T-cell (primary cell): Measurements from ENCODE around the gene MYO5A. TPM values are rescaled to one million over a fixed set of nuclear protein-coding genes. Genes with fewer than 3 reads are reported as not detected.
A peak's percentile ranks its signal among the peaks of the same experiment; 100 is the strongest.
"Not testable (repeated sequence)": the region's sequence is repeated elsewhere in the genome, so short reads cannot be mapped to it uniquely, and the experiment has no call there.

Experiments used
- ATAC-seq, 4 experiments: fragments of 200-7000 bp in 3 of 4; fragments of 150-1000 bp in 1 of 4; cut with Tn5 transposase; replicated peaks in 1 of 4; 1 replicate in 3 of 4; 2 replicates in 1 of 4; pipeline ENCODE4 v1.10.0; 2021; ENCODE audit warnings: moderate library complexity in 3 of 4, mild to moderate bottlenecking in 2 of 4, moderate number of reproducible peaks in 1 of 4
- CTCF ChIA-PET, 2 donors: fragments of 300-600 bp; sonication (Branson Sonifier 250); formaldehyde crosslinking; loops; one replicate each; lab custom pipeline; 2022; ENCODE audit warnings: antibody characterized with exemption in 2 of 2; lab: Charles Lee
- POLR2A ChIA-PET, 2 donors: fragments of 300-600 bp; sonication (Branson Sonifier 250); formaldehyde crosslinking; loops; one replicate each; lab custom pipeline; 2022; ENCODE audit warnings: antibody characterized with exemption in 2 of 2; lab: Charles Lee
- DNase-seq, 35 experiments: peaks; one replicate each; pipeline versions ENCODE4 v3.0.0 to v3.0.0-alpha.2; 2013 to 2023
- H3K27ac ChIP-seq: one replicate; pipeline ENCODE4 v1.5.1; 2013; ENCODE audit warnings: low read length
- H3K27me3 ChIP-seq, 2 experiments: replicated peaks in 1 of 2; 1 replicate in 1 of 2; 2 replicates in 1 of 2; pipeline versions ENCODE4 v1.6.1 to v1.7.0; 2013; ENCODE audit warnings: low read length in 1 of 2, mixed read lengths in 1 of 2; ENCODE audit not compliant: control insufficient read depth in 2 of 2, insufficient read depth in 2 of 2; ENCODE audit errors: extremely low read depth in 1 of 2
- H3K36me3 ChIP-seq, 2 donors: 1 replicate in 1 of 2; 2 replicates in 1 of 2; pipeline versions ENCODE4 v1.6.1 to v1.7.0; 2013; ENCODE audit warnings: low read length in 1 of 2; ENCODE audit not compliant: control insufficient read depth in 2 of 2, insufficient read depth in 1 of 2; ENCODE audit errors: extremely low read depth in 1 of 2
- H3K4me1 ChIP-seq, 2 experiments: 1 replicate in 1 of 2; 2 replicates in 1 of 2; pipeline versions ENCODE4 v1.6.1 to v1.7.0; 2013; ENCODE audit warnings: low read length in 2 of 2, mixed read lengths in 1 of 2; ENCODE audit not compliant: insufficient read depth in 2 of 2, control insufficient read depth in 1 of 2; ENCODE audit errors: extremely low read depth in 1 of 2
- H3K4me3 ChIP-seq, 2 donors: 1 replicate in 1 of 2; 2 replicates in 1 of 2; pipeline versions ENCODE4 v1.5.1 to v1.7.0; 2013; ENCODE audit warnings: mild to moderate bottlenecking in 2 of 2, low read length in 1 of 2, moderate library complexity in 1 of 2; ENCODE audit not compliant: control insufficient read depth in 1 of 2; ENCODE audit errors: extremely low read depth in 1 of 2
- H3K9me3 ChIP-seq: 2 replicates; pipeline ENCODE4 v1.7.0; 2013
- H3K27ac Mint-ChIP-seq, 2 donors: one replicate each; pipeline ENCODE4 v1.8.0; 2020 to 2021; ENCODE audit warnings: mild to moderate bottlenecking in 2 of 2, mixed read lengths in 2 of 2
- H3K27me3 Mint-ChIP-seq, 2 donors: one replicate each; pipeline ENCODE4 v1.8.0; 2021 to 2022; ENCODE audit warnings: mixed read lengths in 2 of 2
- H3K36me3 Mint-ChIP-seq: one replicate; pipeline ENCODE4 v1.8.0; 2021; ENCODE audit warnings: mixed read lengths
- H3K4me1 Mint-ChIP-seq, 3 donors: one replicate each; pipeline ENCODE4 v1.8.0; 2020 to 2022; ENCODE audit warnings: mixed read lengths in 3 of 3, mild to moderate bottlenecking in 1 of 3
- H3K4me3 Mint-ChIP-seq, 3 donors: one replicate each; pipeline ENCODE4 v1.8.0; 2020 to 2022; ENCODE audit warnings: mild to moderate bottlenecking in 3 of 3, mixed read lengths in 3 of 3, moderate library complexity in 3 of 3
- H3K9me3 Mint-ChIP-seq, 3 donors: one replicate each; pipeline ENCODE4 v1.8.0; 2020 to 2022; ENCODE audit warnings: mixed read lengths in 3 of 3
- WGBS: methylation state at CpG from one replicate; pipeline ENCODE4 v1.1.5; 2013; ENCODE audit warnings: missing lambda C conversion rate; ENCODE audit not compliant: insufficient coverage; 5-methylcytosine and 5-hydroxymethylcytosine counted together
- total RNA-seq, 35 experiments: library from RNA in 6 of 35; stranded (reverse) in 6 of 35; fragments of 120-200 nt in 1 of 35; gene quantifications; one replicate each; pipeline versions ENCODE4 v1.2.1 to v1.2.4 and lab custom pipeline; 2013 to 2026

The MYO5A gene
- total RNA-seq: 10 to 100 TPM; 25.2 to 46.6 (median 29.5) TPM
- total RNA-seq (2013): 43.4 TPM
- 63.0 to 144 (median 111) reads per million in 29 experiments for total RNA-seq (lab: John Stamatoyannopoulos, UW)

DNA sequence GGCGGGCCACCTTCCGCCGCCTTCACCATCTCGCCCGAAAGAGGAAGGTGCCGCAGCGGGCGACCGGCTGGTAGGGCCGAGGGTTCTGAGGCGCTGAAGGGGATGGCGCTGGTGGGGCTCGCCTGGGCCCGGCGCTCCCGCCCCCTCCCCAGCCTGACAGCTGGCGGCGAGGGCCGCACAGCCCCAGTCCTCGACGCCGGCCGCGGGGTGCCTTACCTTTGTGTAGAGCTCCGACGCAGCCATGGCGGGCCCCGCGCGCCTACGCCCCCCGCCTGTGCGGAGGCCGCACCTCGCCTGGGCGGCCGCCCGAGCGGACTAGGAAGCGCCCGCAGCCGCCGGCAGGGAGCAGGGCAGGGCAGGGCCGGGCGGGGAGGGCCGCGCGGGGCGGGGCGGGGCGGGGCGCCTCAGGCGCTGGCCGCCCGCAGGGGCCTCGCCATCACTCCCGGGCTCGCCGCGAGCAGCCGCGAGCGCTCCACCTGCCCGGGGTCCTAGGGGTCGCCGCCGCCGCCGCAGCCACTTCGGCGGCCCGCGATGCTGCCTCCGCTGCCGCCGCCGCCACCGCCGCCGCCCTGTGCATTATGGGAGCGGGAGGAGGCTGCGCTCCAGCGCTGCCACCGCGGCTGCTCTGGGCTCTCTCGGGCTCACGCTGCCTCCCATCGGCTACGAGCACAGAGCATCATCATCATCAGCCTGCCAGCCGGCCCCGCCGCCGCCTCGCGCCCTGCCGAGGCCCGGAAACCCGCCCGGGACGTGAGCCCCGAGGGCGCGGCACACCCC is at the start of gene MYO5A:
Gene MYO5A, minus strand, starts transcription at position 317 of the 777 bp plus-strand sequence. Its CDS starts 74 bp downstream, at position 243.
- peaks cover 0 to 5% of the 10 kb centered on the region in 2 experiments for H3K27me3 ChIP-seq
- Mint-ChIP-seq H3K4me1 (peaks cover 31 to 35% (median 34%) of the 10 kb centered on the region in 3 donors), H3K9me3 (no peaks in the 10 kb centered on the region), H3K4me3 (peak within 1 kb of the TSS; percentile 93 to 95 (median 93)), H3K27ac (peak within 1 kb of the TSS; percentile 90 to 93), H3K27me3 (no peaks in the 10 kb centered on the region), H3K36me3 (no peaks in the 10 kb centered on the region)
- peak; percentile 87 to 90 (median 89) for ATAC-seq
- H3K9me3 ChIP-seq: no peaks in the 10 kb centered on the region
- H3K4me1 ChIP-seq: peaks cover 5 to 20% of the 10 kb centered on the region in 2 experiments
- CTCF ChIA-PET: interaction anchor here in 1 of 2 donors (0.8 to 1.0 kb wide), 2 partner anchors 65 to 145 kb away, joined by 3 read pairs; no protein-coding TSS in a partner anchor
- H3K4me3 ChIP-seq: peak within 1 kb of the TSS; percentile 69 to 78
- DNase-seq: peak; percentile 68 to 91 (median 76)
- under 1% methylated on average over 95 of the region's 103 CpGs for WGBS
- POLR2A ChIA-PET: interaction anchor here in 1 of 2 donors (0.6 to 1.0 kb wide), 2 partner anchors 47 to 140 kb away, joined by 4 to 6 read pairs; no protein-coding TSS in a partner anchor
- no peaks in the 10 kb centered on the region for H3K36me3 ChIP-seq
- peak within 1 kb of the TSS; percentile 90 for H3K27ac ChIP-seq

DNA sequence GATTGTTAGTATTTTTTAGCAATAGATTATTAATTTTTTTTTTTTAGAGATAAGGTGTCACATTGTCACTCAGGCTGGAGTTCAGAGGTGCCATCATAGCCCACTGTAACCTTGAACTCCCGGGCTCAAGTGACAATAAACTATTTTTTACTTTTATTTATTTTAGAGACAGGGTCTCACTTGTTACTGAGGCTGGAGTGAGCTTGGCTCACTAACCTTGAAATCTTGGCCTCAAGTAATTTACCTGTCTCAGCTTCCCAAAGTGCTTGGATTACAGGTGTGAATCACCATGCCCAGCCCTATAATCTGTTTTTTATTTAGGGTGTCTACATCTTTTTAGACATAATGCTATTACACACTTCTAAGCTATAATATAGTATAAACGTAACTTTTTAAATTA is 48.0 kb upstream of the MYO5A start:
- ATAC-seq: no peak

DNA sequence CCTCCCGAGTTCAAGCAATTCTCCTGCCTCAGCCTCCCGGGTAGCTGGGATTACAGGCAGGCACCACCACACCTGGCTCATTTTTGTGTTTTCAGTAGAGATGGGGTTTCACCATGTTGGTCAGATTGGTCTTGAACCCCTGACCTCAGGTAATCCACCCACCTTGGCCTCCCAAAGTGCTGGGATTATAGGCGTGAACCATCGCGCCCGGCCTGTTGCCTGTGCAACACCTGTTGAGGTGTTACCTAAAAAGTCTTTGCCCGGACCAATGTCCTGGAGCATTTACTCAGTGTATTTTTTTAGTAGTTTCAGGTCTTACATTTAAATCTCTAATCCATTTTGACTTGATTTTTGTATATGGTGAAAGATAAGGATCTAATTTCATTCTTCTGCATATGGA is 46.9 kb upstream of the MYO5A start:
- H3K27ac ChIP-seq, H3K9me3 Mint-ChIP-seq, H3K27ac Mint-ChIP-seq, H3K36me3 ChIP-seq, H3K27me3 ChIP-seq, ATAC-seq, H3K4me1 ChIP-seq, H3K9me3 ChIP-seq, H3K4me1 Mint-ChIP-seq, H3K4me3 ChIP-seq, DNase-seq, H3K4me3 Mint-ChIP-seq, POLR2A ChIA-PET, CTCF ChIA-PET, H3K27me3 Mint-ChIP-seq, H3K36me3 Mint-ChIP-seq: not testable (repeated sequence)
- WGBS: no CpG with 5 or more reads among the region's 7 CpGs

More for the DNA sequence above, 48.0 kb upstream of the MYO5A start:
- Mint-ChIP-seq H3K36me3 (peaks cover 8% of the 10 kb centered on the region), H3K27me3 (no peaks in the 10 kb centered on the region), H3K9me3 (peaks cover 0 to 5% (median 0%) of the 10 kb centered on the region in 3 donors), H3K4me1 (no peaks in the 10 kb centered on the region), H3K27ac (no peak overlapping the region), H3K4me3 (no peak overlapping the region)
- Histone ChIP-seq H3K4me1 (no peaks in the 10 kb centered on the region), H3K27ac (no peak overlapping the region), H3K27me3 (no peaks in the 10 kb centered on the region), H3K36me3 (peaks cover 5 to 7% of the 10 kb centered on the region in 2 donors), H3K9me3 (no peaks in the 10 kb centered on the region), H3K4me3 (no peak overlapping the region)
- POLR2A ChIA-PET: interaction anchor here in 1 of 2 donors (0.6 kb wide), 1 partner anchor 840 kb away, joined by 3 read pairs; no protein-coding TSS in a partner anchor
- CTCF ChIA-PET: no interaction called here
- whole genome bisulfite sequencing: no CpG with 5 or more reads among the region's 2 CpGs
- no peak for DNase-seq

DNA sequence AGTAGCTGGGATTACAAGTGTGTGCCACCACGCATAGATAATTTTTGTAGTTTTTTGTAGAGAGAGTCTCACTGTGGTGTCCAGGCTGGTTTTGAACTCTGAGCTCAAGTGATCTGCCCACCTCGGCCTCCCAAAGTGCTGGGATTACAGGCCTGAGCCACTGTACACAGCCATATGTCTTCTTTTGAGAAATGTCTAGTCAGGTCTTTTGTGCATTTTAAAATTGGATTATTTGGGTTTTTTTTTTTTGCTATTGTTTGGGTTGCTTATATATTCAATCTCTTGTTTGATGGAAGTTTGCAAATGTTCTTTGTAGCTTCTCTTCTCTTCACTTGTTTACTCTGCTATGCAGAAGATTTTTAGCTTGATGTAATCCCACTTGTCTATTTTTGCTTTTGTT is 46.4 kb upstream of the MYO5A start:
- Histone ChIP-seq H3K4me1 (no peaks in the 10 kb centered on the region), H3K27ac (no peak overlapping the region), H3K27me3 (no peaks in the 10 kb centered on the region), H3K36me3 (peaks cover 0 to 5% of the 10 kb centered on the region in 2 donors), H3K4me3 (no peak overlapping the region), H3K9me3 (no peaks in the 10 kb centered on the region)
- DNase-seq: no peak
- Mint-ChIP-seq H3K4me1 (no peaks in the 10 kb centered on the region), H3K27me3 (no peaks in the 10 kb centered on the region), H3K36me3 (peaks cover 4% of the 10 kb centered on the region), H3K9me3 (peaks cover 0 to 5% (median 0%) of the 10 kb centered on the region in 3 donors), H3K27ac (no peak overlapping the region), H3K4me3 (no peak overlapping the region)
- ChIA-PET CTCF (no interaction called here), POLR2A (interaction anchor here in 1 of 2 donors (0.6 kb wide), 1 partner anchor 150 kb away, joined by 6 read pairs; no protein-coding TSS in a partner anchor)
- 100% methylated on average over 1 of the region's 2 CpGs for WGBS
- ATAC-seq: no peak

DNA sequence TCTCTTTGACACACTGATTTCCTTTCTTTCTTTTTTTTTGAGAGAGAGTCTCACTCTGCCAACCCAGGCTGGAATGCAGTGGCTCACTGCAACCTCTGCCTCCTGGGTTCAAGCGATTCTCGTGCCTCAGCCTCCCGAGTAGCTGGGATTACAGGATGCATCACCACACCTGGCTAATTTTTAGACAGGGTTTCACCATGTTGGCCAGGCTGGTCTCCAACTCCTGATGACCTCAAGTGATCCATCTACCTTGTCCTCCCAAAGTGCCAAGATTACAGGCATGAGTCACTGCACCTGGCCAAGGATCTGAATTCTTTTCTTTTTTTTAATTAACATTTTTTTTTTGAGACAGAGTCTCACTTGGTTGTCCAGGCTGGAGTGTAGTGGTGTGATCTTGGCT is 45.9 kb upstream of the MYO5A start:
- H3K27me3 Mint-ChIP-seq, DNase-seq, H3K27me3 ChIP-seq, ATAC-seq, H3K9me3 Mint-ChIP-seq, H3K4me1 Mint-ChIP-seq, H3K36me3 Mint-ChIP-seq, H3K9me3 ChIP-seq, H3K36me3 ChIP-seq, H3K4me3 Mint-ChIP-seq, H3K4me3 ChIP-seq, H3K4me1 ChIP-seq, H3K27ac ChIP-seq, H3K27ac Mint-ChIP-seq: not testable (repeated sequence)
- ChIA-PET POLR2A (interaction anchor here in 1 of 2 donors (0.6 kb wide), 1 partner anchor 149 kb away, joined by 6 read pairs; no protein-coding TSS in a partner anchor), CTCF (interaction anchor here in 1 of 2 donors (0.6 kb wide), 1 partner anchor 1686 kb away, joined by 10 read pairs; no protein-coding TSS in a partner anchor)
- 95% methylated on average over 3 of the region's 3 CpGs for WGBS
